GM18907 (cell line): ENCODE data around the gene DOCK2.
A peak's percentile ranks its signal among the peaks of the same experiment; 100 is the strongest.
"Not testable (repeated sequence)": the region's sequence is repeated elsewhere in the genome, so short reads cannot be mapped to it uniquely, and the experiment has no call there.

ENCODE experiments used
- ATAC-seq: cut with Tn5 transposase; IDR thresholded peaks from one replicate; pipeline ENCODE4 v1.9.1; 2021; ENCODE audit warnings: mild to moderate bottlenecking, moderate library complexity; ENCODE audit not compliant: unreplicated experiment

The DOCK2 gene

DNA sequence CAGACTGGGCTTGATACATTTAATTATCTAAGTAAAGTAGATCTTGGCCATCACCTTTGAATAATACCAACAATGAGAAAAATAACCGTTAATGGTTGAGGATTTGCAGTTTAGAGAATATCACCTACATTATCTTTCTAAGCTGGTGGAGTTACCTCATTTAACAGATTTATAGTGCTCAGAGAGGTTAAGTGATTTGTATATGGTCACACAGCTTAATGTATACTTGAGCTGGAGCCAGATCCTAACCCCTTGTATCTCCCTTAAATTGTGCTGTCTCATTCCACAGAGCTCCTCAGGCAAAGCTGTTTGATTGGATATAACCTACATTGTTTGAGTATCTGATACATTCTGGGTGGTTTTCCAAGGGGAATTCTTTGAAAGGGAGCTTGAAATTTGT, 285.4 kb downstream of the DOCK2 start:
- ATAC-seq: no peak

DNA sequence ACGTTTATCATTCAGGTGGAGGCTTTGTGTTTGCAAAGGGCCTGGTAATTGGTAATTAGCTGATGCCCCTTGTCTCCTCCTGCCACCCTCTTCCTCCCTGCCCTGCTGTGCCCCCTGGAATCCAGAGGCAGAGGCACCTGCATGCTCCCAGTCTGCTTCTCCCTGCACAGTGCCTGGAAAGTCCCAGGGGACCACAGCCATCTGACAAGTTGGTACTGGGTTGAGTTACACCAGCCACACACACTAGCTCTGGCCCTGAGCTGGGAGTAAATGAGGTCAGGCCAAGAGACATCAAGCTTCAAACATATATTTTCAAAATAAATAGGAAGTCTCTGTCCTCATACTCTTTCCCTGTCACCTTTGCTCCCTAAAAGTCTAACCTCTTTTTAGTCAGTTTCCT, 286.9 kb downstream of the DOCK2 start:
- peak; percentile 82 for ATAC-seq

DNA sequence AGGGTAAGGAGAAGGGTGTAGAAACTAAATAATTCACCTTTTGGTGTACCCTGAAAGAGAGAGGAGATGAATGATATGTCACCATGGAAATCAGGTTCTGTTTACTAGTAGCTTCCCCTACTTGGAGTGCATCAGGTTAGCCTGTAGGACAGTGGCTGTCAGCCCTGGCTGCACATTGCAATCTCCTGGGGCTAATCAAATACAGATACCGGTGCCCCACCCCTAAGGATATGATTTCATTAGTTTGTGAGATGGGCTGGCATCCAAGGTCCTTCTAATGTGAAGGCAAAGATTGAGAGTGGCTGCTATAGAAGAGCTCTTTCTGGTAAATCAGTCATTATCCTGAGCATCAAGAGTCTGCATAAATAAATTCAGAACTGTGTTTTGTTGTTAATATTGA, 296.1 kb downstream of the DOCK2 start:
- ATAC-seq: no peak

DNA sequence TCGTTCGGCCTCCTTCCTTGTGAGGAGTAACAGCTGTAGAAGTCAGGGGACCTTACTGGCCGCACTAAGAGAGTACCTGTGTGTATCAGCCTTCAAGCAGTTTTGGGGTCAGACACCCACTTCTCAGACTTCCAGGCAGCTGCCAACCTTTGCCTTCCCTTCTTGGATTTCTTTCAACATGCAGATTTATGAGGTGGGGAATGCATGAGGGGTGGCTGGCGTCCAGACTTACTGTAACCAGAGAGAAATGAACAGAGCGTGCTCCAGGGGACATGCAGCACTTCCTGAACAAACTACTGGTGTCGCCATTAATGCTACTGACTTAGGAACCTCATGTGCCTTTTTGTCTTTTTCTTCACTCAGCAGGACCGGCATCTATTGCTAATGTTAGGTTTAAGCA, 296.5 kb downstream of the DOCK2 start:
- ATAC-seq: no peak

DNA sequence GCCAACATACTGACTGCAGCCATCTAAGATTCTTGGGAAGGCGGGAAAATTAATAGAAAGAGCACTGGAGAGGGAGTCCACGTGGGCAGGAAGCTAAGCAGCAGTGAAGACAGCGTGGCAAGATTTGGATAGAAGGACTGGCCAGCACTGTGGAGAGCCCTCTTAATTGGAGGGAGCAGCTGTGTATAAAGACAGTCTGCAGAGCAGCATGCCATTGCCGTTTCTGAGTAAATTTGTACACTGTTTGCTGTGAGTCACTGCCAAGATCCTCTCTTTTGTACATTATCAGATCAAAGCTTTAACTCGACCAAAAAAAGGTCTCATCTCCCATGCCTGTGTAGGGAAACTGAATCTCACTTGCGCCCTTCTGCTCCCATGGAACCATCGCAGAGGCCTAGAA, 297.9 kb downstream of the DOCK2 start:
- no peak for ATAC-seq

DNA sequence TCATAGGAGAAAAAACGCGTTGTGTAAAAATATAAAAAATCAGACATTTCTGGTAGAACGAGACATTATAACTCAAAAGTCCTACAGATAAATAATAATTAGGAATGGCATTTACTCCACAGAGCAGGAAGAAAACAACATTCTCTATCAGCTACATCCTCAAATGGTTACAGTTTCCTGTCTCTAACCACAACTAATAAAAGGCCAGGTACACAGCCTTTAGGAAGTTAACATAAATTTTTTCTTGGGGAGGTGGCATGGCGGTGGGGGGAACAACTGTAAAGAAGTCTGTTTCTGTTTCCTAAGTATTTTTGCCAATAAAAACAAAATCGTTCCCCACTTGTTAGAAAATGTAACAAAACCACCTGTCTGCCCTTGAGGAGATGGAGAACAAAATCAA, 298.7 kb downstream of the DOCK2 start:
- ATAC-seq: no peak

DNA sequence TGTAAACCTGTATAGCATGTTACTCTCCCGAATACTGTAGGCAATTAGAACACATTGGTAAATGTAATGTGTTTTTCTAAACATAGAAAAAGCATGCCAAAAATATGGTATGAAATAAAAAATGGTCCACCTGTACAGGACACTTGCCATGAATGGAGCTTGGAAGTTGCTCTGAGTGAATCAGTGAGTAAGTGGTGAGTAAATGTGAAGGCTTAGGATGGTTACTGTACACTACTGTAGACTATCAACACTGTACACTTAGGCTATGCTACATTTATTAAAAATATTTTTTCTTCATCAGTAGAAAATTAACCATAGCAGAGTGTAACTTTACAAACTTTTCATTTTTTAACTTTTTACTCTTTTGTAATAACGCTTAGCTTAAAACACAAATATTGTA, 301.4 kb downstream of the DOCK2 start:
- no peak for ATAC-seq

DNA sequence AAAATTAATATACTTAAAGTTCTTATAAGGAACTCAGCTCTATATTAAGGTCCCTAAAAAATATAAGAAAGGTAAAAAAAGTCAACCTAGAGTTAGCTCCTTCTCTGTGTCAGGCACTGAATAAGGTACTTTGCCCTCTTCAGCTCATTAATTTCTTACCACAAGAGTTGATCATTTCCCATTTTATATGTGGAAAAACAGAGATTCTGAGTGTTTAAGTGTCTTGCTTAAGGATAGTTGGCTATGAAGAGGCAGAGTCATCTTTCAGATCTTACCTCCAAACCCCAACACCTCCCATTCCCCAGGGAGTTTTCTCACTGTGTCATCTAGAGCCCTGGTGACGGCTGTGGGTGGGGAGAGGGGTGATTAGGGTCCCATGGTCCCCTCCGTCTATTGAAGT, 302.7 kb downstream of the DOCK2 start:
- no peak for ATAC-seq

DNA sequence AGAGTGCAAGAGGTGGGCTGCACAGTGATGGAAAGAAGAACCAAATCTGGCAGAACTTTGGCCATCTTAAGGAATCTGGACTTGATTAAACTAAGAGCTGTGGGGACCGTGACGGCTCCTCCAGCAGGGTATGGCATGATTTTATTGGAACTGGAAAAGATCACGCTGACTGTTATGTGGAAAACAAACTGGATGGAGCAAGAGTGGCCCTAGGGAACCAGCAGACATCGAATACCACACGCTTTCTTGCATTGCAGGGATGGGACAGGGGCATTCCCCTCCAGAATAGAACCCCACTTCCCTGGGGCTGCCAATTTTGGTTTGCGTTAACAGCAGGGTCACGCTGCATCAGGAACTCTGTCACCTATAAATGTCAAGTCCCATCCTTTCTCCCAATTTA, 304.5 kb downstream of the DOCK2 start:
- ATAC-seq: no peak

DNA sequence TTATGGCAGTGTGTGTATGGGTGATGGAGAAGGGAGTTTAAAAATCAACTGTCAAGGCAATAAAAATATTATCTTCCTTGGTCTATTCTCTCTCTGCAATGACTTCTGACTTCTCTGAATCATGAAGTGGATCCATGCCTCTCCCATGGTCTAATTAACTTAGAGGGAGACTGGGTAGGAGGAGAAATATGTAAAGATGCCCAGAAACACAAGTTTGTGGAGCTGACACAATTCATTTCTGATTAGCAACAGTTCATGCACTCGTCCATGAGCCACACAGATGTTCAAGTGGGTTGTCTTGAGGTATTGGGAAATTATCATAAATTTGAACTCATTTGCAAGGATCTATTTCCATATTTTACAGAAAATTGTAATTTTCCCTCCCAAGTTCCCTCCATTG, 305.1 kb downstream of the DOCK2 start:
- ATAC-seq: no peak

DNA sequence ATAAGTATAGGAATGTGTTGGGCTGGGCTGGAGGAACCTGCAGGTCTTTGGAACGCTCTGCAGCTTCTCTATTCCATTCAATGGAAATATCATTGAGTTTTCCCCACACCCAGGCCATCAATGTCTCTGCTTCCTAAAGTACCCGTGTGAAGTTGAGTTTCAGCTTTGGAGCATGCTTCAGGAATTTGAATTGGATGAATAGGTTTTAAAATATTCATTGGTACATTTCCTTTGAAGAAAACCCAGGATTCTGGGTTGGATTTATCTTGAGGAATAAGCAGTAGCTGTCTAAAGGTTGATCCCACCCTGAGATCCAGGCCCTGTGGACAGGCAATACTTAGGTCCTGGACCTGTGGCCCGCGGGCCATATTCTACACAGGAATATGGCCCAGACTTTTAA, 306.0 kb downstream of the DOCK2 start:
- no peak for ATAC-seq

DNA sequence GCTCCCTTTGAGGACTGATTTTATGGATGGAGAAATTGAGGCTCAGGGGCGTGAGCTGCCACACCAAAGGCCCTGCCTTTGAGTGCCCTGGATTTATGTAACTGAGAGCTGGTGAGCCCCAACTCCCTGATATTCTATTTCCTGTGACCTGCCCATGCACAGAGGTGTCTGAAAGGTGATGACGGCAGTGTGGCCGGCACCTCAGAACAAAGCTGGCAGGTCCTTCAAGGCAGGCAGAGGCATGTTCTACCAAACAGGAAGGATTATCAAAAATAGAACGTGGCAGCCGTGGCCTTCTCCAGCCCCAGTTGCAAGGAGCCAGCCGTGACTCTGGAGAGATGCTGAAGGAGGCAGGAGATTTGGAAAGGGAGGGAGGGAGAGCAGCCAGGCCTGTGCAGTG, 307.0 kb downstream of the DOCK2 start:
- ATAC-seq: no peak

DNA sequence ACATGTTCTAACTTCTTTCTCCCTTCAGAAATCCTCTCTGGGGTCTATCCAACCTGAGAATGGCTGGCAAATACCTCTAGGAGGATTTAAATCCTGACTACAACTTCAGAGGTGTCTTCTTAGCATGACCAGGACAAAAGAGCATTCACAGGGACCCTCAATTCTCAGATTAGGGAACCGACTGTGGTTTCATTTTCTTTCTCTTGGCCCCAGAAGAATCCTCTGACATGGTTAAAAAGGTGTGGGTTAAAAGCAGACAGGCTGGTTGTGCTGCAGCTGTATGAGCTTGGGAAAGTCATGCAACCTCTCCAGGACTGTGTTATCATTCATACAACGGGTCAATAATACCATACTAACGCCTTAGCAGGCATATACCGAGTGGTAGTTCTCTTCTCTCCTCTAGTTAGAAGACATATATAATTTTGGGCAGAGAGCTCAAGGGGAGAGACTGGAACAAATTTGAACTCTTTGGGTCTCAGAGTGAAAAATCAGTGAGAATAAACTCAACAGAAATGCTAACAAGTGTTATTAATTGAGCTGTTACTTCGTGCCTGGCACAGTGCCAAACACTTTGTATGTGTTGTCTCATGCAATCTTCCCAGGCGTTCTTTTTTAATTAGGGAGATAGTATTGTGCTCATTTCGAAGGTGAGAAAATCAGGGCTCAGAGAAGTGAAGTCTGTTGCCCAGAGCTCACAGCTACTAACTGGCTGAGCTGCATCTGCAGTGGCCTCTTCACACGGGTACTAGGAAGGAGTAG, 308.0 kb downstream of the DOCK2 start:
- ATAC-seq: peak; percentile 41

DNA sequence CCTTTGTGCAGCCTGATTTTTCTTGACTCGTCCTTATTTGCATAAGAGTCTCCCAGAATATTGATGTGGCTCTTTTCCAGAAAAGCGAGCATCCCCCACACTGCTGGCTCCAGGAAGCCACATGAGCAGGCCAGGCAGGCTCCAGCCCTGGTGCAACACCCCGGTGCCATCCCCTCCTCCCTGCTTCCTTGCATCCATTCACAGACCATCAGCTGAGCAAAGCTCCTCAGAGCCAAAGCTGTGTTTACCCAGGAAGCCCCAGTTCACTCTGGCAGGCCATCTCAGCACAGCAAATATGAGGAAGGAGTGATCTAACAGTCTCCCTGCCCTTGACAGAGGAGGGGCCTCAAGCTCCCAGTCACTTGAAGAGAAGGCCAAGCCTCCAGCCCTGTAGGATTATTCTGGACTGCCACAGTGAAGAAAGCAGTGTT, 308.8 kb downstream of the DOCK2 start:
- ATAC-seq: no peak

DNA sequence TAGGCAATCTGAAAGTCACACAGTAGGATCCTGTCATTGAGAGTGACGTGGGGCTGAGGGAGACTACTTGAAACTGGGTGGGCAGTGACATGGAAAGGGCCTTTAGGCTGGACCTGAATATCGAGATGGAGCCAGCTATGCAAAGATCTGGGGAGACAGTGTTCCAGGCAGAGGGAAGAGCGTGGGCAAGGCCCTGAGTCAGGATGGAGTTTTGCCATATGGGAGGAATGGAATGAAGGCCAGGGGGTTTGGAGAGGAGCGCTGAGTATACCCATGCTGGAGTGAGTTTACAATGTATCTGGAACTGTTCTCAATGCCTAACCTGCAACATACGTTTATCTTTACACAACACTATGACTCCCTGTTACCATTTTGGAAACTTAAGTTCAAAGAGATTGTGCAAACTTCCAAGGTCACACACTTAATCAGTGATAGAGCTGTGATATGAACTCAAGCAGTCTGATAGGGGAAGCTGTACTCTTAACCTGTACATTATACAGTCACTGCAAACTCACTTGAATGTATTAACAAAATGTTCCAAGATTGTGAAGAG, 309.7 kb downstream of the DOCK2 start:
- no peak for ATAC-seq

DNA sequence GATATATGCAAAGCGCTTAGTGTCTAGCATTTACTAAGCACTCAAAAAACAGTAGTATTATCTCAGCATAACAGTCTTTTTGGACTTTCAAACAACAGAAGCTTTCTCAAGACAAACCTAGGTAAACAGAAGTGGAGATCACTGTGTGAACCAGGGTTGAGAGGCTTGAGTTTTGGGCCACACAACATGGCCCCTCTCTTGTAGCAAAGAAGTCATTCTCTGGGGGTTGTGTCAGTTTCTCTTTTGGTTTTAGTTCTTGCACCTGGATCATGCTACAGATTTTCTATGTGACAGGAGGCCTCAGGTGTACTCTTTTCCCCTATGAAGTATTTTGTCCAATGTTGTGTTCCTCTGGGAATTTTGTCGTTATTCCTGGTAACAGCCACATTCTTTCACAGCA, 313.3 kb downstream of the DOCK2 start:
- ATAC-seq: no peak

DNA sequence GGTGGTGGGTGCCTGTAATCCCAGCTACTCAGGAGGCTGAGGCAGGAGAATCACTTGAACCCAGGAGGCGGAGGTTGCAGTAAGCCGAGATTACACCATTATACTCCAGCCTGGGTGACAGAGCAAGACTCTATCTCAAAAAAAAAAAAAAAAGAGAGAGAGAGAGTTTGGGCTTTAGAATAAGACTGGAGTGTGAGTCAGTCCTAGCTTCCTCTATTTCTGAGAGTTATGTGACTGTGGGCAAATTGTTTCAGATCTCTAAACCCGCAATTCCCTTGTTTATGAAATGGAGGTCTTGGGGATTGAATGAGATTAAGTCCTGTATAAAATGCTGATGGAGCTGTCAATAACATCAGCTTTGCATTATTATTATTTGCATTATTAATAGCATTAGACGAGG, 316.1 kb downstream of the DOCK2 start:
- not testable (repeated sequence) for ATAC-seq

DNA sequence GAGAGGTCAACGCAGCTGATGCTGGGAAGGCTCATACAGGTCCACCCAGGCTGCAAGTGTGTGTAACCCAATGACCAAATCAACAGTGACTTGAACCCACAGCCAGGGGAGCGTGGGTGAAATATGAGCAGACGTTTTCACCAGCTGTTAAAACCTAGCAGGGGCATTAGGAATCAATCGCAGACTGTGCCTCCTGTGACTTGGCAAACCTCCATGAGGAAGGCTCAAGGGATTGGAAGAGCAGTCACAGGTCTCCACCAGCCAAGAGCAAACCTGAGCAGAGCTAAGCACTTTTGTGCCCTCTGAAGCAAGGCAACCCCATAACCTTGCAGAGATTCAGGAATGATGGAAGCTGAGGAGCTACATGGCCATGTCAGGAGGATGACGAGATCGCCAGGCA, 317.7 kb downstream of the DOCK2 start:
- no peak for ATAC-seq

DNA sequence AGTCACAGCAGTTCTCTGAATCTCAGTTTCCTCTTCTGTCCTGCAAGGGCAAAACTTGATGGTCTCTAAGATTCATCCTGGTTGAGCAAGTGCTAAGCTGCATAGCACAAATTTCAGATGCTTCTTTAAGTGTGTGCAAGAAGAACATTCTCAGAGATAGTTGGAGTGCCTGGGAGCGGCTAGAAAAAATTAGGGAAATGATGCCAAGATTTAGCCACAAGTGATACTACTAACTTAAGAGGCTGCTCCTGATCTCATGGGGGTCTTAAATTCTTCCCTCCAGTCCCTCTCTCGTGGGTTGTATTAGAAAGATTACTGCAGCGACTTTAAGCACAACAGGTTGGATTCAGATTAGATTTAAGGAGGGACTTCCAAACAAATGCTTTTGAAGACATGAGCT, 319.1 kb downstream of the DOCK2 start:
- ATAC-seq: no peak

DNA sequence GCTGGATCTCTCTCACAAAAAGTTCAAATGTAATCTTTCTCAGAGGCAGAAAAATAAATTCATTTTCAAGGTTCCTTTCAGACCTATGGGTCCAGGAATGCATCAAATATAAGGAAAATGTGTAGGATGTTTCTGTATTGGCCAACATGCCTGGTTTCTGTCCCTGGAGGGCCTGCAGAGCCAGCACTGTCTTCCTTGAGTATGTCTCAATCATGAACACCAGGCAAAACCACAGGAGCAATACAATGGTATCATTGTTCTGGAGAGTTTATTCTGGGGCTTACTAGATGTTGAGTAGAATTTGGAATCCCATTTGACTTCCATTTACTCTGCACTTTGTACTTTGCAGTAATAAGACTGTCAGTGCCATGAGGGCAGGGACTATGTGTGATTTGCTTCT, 319.7 kb downstream of the DOCK2 start:
- ATAC-seq: no peak

DNA sequence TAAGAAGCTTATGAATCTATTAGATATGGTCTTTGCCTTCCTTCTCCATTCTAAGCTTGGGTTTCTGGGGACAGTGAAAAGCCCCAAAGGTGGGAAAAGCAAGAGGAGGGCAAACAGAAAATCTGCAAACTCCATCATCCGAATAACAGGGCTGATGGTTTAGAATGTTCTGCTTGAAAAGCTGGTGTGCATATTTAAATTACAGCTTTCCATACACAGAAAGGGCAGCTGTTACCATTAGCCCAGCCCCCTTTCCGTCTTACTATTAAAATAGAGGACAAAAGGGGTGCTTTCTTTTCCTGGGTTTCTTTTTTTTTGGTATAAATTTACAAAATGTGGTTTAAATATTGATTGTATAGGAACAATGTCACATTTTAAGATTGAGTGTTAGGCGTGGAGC, 321.2 kb downstream of the DOCK2 start:
- ATAC-seq: no peak

DNA sequence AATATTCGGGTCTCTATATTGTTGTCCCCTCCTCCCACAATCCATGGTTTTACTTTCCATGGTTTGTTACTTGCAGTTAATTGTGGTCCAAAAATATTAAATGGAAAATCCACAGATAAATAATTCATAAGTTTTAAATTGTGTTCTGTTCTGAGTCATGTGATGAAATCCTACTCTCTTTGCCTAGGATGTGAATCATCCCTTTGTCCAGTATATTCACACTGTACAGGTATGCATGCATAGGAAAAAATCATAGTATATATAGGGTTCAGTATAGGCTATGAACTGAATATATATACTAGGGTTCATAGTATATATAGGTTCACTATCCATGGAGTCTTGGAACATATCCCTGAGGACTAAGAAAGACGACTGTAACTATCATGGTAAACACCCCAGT, 323.6 kb downstream of the DOCK2 start:
- ATAC-seq: no peak

DNA sequence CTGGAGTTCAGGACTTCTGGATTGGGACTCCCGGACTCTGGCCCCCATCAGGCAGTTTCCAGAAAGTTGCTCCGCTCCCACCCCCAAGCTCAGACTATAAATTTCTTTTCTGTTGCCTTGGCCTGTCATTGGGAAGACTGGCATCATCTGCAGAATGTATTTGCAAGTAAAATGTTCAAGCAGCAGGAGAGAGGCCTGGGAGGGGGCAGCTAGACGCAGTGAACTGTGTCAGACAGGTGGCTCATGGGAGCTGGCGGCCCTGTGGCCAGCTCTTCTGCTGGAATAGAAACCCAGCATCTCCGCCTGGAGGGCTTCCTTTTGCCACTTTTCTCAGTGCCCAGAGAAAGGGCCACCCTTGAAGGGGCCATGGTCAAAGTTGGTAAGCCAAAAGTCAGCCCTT, 327.2 kb downstream of the DOCK2 start:
- ATAC-seq: no peak
